Upper lobe of right lung (tissue), 1 donor: ENCODE measurements around the gene HTR3A. TPM values are rescaled to one million over a fixed set of nuclear protein-coding genes. Genes with fewer than 3 reads are reported as not detected.

ENCODE experiments used
- ATAC-seq: fragments of 200-7000 bp; cut with Tn5 transposase; one replicate; pipeline ENCODE4 v1.9.1; 2020; ENCODE audit warnings: mild to moderate bottlenecking, moderate library complexity
- DNase-seq: peaks from one replicate; pipeline ENCODE4 v3.0.0-alpha.2; 2020
- H3K27ac ChIP-seq: fragments of 200-600 bp; one replicate; pipeline ENCODE4 v1.8.0; 2022
- H3K27me3 ChIP-seq: fragments of 200-600 bp; one replicate; pipeline ENCODE4 v1.8.0; 2022; ENCODE audit warnings: mild to moderate bottlenecking
- H3K36me3 ChIP-seq: fragments of 200-600 bp; one replicate; pipeline ENCODE4 v1.8.0; 2022
- H3K4me1 ChIP-seq: fragments of 200-600 bp; one replicate; pipeline ENCODE4 v1.8.0; 2022
- H3K4me3 ChIP-seq: fragments of 200-600 bp; one replicate; pipeline ENCODE4 v1.8.0; 2022; ENCODE audit warnings: mild to moderate bottlenecking
- H3K9me3 ChIP-seq: fragments of 200-600 bp; one replicate; pipeline ENCODE4 v1.8.0; 2022
- CTCF ChIP-seq: fragments of 200-600 bp; IDR thresholded peaks from one replicate; pipeline ENCODE4 v1.8.0; 2022; ENCODE audit warnings: antibody characterized with exemption
- intact Hi-C: fragments of 100-400 bp; cut with DNase I; formaldehyde crosslinking; loops from one replicate; pipeline ENCODE4 v1.11.0; 2022
- total RNA-seq: library from RNA; stranded (reverse); fragmentation: NEBNext Ultra II Directional; extraction: Animal tissue kit (Norgen Biotek cat#: 25700); gene quantifications from one replicate; pipeline ENCODE4 v1.2.1, GENCODE V29; 2021
- donor health status: DM: no; HTN: yes; CAD: no; lungs with severe emphysema.

The HTR3A gene
- total RNA-seq, 1 donor from 2014 or later = not detected

- H3K36me3 ChIP-seq = no peaks in the 10 kb centered on the region
- no peak overlapping the region for H3K27ac ChIP-seq
- no peak overlapping the region for H3K4me3 ChIP-seq
- H3K4me1 ChIP-seq = no peaks in the 10 kb centered on the region
- TF ChIP-seq CTCF = no peak
- ATAC-seq (no peak), DNase-seq (no peak)
- intact Hi-C loops = no loop called here
- peaks cover 11% of the 10 kb centered on the region for H3K27me3 ChIP-seq
- H3K9me3 ChIP-seq = no peaks in the 10 kb centered on the region
These were observed 15.0 kb downstream of the HTR3A start for GRCh38 chr11:113989916-113990315.

DNA sequence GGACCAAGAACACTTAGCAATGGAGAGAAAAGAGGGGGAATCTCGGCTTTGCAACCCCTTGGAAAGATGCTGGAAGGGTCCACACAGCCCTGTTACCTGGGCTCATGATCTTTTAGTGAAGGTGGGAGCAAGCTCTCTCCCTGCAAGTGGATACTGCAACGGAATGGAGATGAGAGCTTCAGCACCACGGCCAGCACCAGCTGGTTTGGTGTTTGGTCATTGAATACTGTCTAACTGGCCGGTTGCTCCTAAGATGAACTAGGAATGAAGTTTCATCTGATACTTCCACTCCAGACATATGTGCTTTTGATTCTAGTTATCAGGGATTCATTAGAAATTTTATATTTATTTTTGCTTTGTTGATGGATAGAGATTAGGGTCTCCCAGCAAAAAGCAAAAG, 16.3 kb downstream of the HTR3A start:
- intact Hi-C loops = no loop called here
- Histone ChIP-seq H3K27ac (no peak overlapping the region), H3K4me1 (no peaks in the 10 kb centered on the region), H3K9me3 (no peaks in the 10 kb centered on the region), H3K4me3 (no peak overlapping the region), H3K36me3 (no peaks in the 10 kb centered on the region), H3K27me3 (peaks cover 11% of the 10 kb centered on the region)
- no peak for TF ChIP-seq CTCF
- DNase-seq (no peak), ATAC-seq (peak; percentile 29)

DNA sequence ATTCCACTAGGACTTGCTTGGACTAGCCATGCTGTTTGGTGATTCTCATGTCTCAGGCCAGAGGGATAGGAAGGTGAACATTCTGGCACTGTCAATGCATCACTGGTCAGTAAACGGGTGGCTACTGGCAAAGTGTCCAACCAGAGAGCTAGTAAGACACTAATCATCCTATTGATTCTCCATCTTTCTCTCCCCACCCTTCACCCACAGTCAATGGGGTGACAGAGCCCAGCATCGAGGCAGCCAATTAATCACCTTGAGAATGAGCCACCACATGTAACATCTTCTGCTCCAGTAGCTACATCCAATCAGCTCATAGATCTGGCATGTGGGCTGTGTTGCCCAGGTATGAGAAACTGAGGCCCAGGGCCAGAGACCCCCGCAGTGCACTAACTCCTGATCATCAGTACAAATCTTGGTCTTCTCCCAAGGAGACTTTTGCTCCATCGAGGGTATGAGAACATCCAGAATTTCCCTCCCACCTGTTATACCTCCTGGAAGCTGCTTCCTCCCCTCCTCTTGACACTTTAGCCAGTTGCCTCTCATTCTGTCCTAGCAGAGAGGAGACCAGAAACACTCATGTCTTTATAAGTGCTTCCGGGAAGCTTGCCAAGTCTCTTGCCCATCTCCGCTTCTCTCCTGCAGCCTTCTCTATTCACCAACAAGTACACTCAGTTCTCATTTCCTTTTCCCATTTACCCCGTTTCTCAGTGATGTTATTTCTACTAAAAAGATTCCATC, 17.0 kb downstream of the HTR3A start:
- no peaks in the 10 kb centered on the region for H3K9me3 ChIP-seq
- intact Hi-C loops = no loop called here
- no peaks in the 10 kb centered on the region for H3K36me3 ChIP-seq
- no peaks in the 10 kb centered on the region for H3K4me1 ChIP-seq
- ATAC-seq (no peak), DNase-seq (no peak)
- peaks cover 11% of the 10 kb centered on the region for H3K27me3 ChIP-seq
- TF ChIP-seq CTCF = no peak
- no peak overlapping the region for H3K4me3 ChIP-seq
- H3K27ac ChIP-seq = no peak overlapping the region

- ATAC-seq = peak; percentile 14
- no peak for DNase-seq
- no peaks in the 10 kb centered on the region for H3K36me3 ChIP-seq
- no peaks in the 10 kb centered on the region for H3K9me3 ChIP-seq
- intact Hi-C loops = no loop called here
- no peak overlapping the region for H3K4me3 ChIP-seq
- no peak overlapping the region for H3K27ac ChIP-seq
- peaks cover 11% of the 10 kb centered on the region for H3K27me3 ChIP-seq
- H3K4me1 ChIP-seq = no peaks in the 10 kb centered on the region
- TF ChIP-seq CTCF = no peak
These were observed 17.7 kb downstream of the HTR3A start for GRCh38 chr11:113992459-113993110.

DNA sequence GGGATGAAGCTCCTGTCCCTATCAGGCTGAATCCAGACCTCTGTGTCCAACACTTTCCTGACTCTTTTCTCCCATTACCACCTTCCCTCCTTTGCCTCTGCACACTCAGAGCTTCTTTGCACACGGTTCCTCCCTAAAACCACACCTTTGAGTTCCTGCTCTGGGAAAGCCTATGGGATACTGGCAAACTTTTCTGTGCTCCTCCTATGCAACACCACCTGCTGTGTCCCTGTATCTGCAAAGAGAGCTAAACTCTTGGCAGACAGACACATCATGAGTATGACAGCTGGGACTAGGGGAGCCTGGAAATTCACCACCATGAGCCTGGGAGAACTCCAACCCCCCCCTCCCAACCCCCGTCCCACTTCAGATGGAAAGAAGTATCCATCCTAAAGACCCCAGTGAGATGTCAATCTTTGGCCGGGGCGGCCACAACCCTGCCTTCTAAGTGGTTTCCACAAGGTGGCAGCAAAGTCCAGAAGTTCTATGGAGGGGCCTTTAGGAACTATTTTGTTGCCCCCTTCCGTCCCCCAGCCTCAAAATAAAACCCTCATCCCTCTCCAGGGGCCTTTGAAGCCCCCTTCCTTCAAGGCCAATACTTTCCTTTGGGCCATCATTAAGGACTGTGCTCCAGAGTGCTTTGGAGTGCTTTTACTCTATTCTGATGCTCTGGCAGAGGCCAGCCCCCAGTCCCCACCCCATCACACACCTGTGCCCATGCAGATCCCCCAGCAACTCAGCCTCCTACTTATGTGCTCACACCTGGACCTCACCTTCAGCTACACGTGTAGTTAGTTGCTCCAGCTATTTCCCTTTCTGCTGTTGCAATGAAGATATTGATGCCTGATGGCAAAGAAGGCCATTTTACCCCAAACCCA, 19.4 kb downstream of the HTR3A start:
- H3K27me3 ChIP-seq = peaks cover 11% of the 10 kb centered on the region
- no peak overlapping the region for H3K27ac ChIP-seq
- intact Hi-C loops = no loop called here
- H3K9me3 ChIP-seq = no peaks in the 10 kb centered on the region
- ATAC-seq (peak; percentile 48), DNase-seq (no peak)
- no peaks in the 10 kb centered on the region for H3K4me1 ChIP-seq
- TF ChIP-seq CTCF = peak; percentile 71
- no peak overlapping the region for H3K4me3 ChIP-seq
- H3K36me3 ChIP-seq = no peaks in the 10 kb centered on the region
